Stomach (tissue), 4 donors: Measurements from ENCODE around the gene NUP93.

Experiments
- POLR2AphosphoS5 ChIP-seq, 3 donors: sonication (generic); formaldehyde crosslinking; IDR thresholded peaks; one replicate each; pipeline ENCODE4 v1.6.1; 2016; ENCODE audit warnings: antibody characterized with exemption in 3 of 3
- TF ChIP-seq, protein P1 (sequence below), 7 experiments: fragments of 450-650 bp in 4 of 7; fragments of 200-600 bp in 3 of 7; sonication (generic) in 3 of 7; IDR thresholded peaks; one replicate each; pipeline ENCODE4 v1.5.1; 2016 to 2019; ENCODE audit warnings: antibody characterized with exemption in 7 of 7, control low read depth in 2 of 7, mild to moderate bottlenecking in 1 of 7

GRCh38 chr16:56855946-56856345 is 126.0 kb downstream of the NUP93 start:
- no peak for TF ChIP-seq POLR2AphosphoS5 (IDR thresholded peaks at IDR 0.05)
- TF ChIP-seq, protein P1, sequence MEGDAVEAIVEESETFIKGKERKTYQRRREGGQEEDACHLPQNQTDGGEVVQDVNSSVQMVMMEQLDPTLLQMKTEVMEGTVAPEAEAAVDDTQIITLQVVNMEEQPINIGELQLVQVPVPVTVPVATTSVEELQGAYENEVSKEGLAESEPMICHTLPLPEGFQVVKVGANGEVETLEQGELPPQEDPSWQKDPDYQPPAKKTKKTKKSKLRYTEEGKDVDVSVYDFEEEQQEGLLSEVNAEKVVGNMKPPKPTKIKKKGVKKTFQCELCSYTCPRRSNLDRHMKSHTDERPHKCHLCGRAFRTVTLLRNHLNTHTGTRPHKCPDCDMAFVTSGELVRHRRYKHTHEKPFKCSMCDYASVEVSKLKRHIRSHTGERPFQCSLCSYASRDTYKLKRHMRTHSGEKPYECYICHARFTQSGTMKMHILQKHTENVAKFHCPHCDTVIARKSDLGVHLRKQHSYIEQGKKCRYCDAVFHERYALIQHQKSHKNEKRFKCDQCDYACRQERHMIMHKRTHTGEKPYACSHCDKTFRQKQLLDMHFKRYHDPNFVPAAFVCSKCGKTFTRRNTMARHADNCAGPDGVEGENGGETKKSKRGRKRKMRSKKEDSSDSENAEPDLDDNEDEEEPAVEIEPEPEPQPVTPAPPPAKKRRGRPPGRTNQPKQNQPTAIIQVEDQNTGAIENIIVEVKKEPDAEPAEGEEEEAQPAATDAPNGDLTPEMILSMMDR (IDR thresholded peaks at IDR 0.05), result no peak
